Lower lobe of right lung (tissue), 2 donors: ENCODE data around the gene FCAMR. TPM values are rescaled to one million over a fixed set of nuclear protein-coding genes. Genes with fewer than 3 reads are reported as not detected.

Experiments
- ATAC-seq, 2 donors: fragments of 200-7000 bp; cut with Tn5 transposase; one replicate each; pipeline ENCODE4 v1.9.1; 2020 to 2022; ENCODE audit warnings: mild to moderate bottlenecking in 2 of 2, moderate library complexity in 2 of 2
- DNase-seq: peaks from one replicate; pipeline ENCODE4 v3.0.0-alpha.2; 2020
- H3K27ac ChIP-seq: fragments of 200-600 bp; one replicate; pipeline ENCODE4 v1.8.0; 2022
- H3K27me3 ChIP-seq: fragments of 200-600 bp; one replicate; pipeline ENCODE4 v1.8.0; 2022; ENCODE audit warnings: low read depth
- H3K36me3 ChIP-seq: fragments of 200-600 bp; one replicate; pipeline ENCODE4 v1.8.0; 2022; ENCODE audit warnings: mild to moderate bottlenecking
- H3K4me1 ChIP-seq: fragments of 200-600 bp; one replicate; pipeline ENCODE4 v1.8.0; 2022
- H3K4me3 ChIP-seq: fragments of 200-600 bp; one replicate; pipeline ENCODE4 v1.8.0; 2022; ENCODE audit warnings: mild to moderate bottlenecking
- H3K9me3 ChIP-seq: fragments of 200-600 bp; one replicate; pipeline ENCODE4 v1.8.0; 2022
- CTCF ChIP-seq: fragments of 200-600 bp; IDR thresholded peaks from one replicate; pipeline ENCODE4 v1.8.0; 2022; ENCODE audit warnings: antibody characterized with exemption, mild to moderate bottlenecking
- intact Hi-C: fragments of 100-400 bp; cut with DNase I; formaldehyde crosslinking; loops from one replicate; pipeline ENCODE4 v1.11.0; 2022
- long read RNA-seq: library from polyadenylated mRNA; unstranded; transcript quantifications from one replicate; pipeline ENCODE4 v2.0.0, GENCODE V29; 2021
- total RNA-seq: library from RNA; stranded (reverse); fragmentation: NEBNext Ultra II Directional; extraction: Animal tissue kit (Norgen Biotek cat#: 25700); gene quantifications from one replicate; pipeline ENCODE4 v1.2.1, GENCODE V29; 2021
- donor health status: DM: no; HTN: yes; CAD: no; lungs with severe emphysema.

FCAMR gene
- total RNA-seq = not detected
- long read RNA-seq = 0 reads

GRCh38 chr1:206970446-206970845, at the start of gene FCAMR:
TSS of gene FCAMR (minus strand) at chr1:206970460. CDS start at chr1:206970125, 335 bp downstream.
- intact Hi-C loops = no loop called here
- no peak for TF ChIP-seq CTCF
- DNase-seq (no peak), ATAC-seq (no peak)
- Histone ChIP-seq H3K27ac (no peak within 1 kb of the TSS), H3K9me3 (no peaks in the 10 kb centered on the region), H3K27me3 (peaks cover 12% of the 10 kb centered on the region), H3K4me3 (no peak within 1 kb of the TSS), H3K36me3 (no peaks in the 10 kb centered on the region), H3K4me1 (peaks cover 28% of the 10 kb centered on the region)

GRCh38 chr1:207019661-207020060, 49.4 kb upstream of the FCAMR start:
- Histone ChIP-seq H3K4me1 (peaks cover 46% of the 10 kb centered on the region), H3K9me3 (no peaks in the 10 kb centered on the region), H3K27me3 (no peaks in the 10 kb centered on the region), H3K36me3 (peaks cover 9% of the 10 kb centered on the region), H3K4me3 (no peak overlapping the region), H3K27ac (peak overlapping the region; percentile 68)
- DNase-seq (no peak), ATAC-seq (no peak)
- intact Hi-C loops = no loop called here
- no peak for TF ChIP-seq CTCF

GRCh38 chr1:207019161-207019560, 48.9 kb upstream of the FCAMR start:
- H3K4me3 ChIP-seq = no peak overlapping the region
- H3K27me3 ChIP-seq = no peaks in the 10 kb centered on the region
- peaks cover 4% of the 10 kb centered on the region for H3K36me3 ChIP-seq
- no peak for TF ChIP-seq CTCF
- H3K9me3 ChIP-seq = no peaks in the 10 kb centered on the region
- intact Hi-C loops = no loop called here
- ATAC-seq (peak in 1 of 2 donors; percentile 5), DNase-seq (no peak)
- H3K4me1 ChIP-seq = peaks cover 41% of the 10 kb centered on the region
- H3K27ac ChIP-seq = peak overlapping the region; percentile 68

GRCh38 chr1:207018707-207019106, 48.4 kb upstream of the FCAMR start:
- H3K9me3 ChIP-seq = no peaks in the 10 kb centered on the region
- H3K27ac ChIP-seq = peak overlapping the region; percentile 68

GRCh38 chr1:207017615-207018559, 47.6 kb upstream of the FCAMR start:
- DNase-seq = peak; percentile 63
- intact Hi-C loops = no loop called here
- H3K27ac ChIP-seq = no peak overlapping the region

More at GRCh38 chr1:207018707-207019106, 48.4 kb upstream of the FCAMR start:
- TF ChIP-seq CTCF = no peak
- Histone ChIP-seq H3K27me3 (no peaks in the 10 kb centered on the region), H3K4me1 (peaks cover 36% of the 10 kb centered on the region), H3K4me3 (no peak overlapping the region), H3K36me3 (peaks cover 4% of the 10 kb centered on the region)
- DNase-seq = no peak
- ATAC-seq = no peak
- intact Hi-C loops = no loop called here

More at GRCh38 chr1:207017615-207018559, 47.6 kb upstream of the FCAMR start:
- ATAC-seq = peak; percentile 54 to 62
- Histone ChIP-seq H3K27me3 (peaks cover under 1% of the 10 kb centered on the region), H3K4me3 (no peak overlapping the region), H3K36me3 (peaks cover 4% of the 10 kb centered on the region), H3K4me1 (peaks cover 29% of the 10 kb centered on the region), H3K9me3 (no peaks in the 10 kb centered on the region)
- TF ChIP-seq CTCF = no peak
